Choroid plexus epithelial cell (primary cell): Measurements from ENCODE around the gene ROR2.

Experiments used
- DNase-seq: peaks from one replicate; pipeline ENCODE4 v3.0.0-alpha.2; 2010; ENCODE audit warnings: low read depth
- H3K4me3 ChIP-seq: 2 replicates; pipeline ENCODE4 v1.5.1; 2011; ENCODE audit warnings: low read depth, mild to moderate bottlenecking, control low read depth, low read length, moderate library complexity
- TF ChIP-seq, protein P1 (sequence below): conservative IDR thresholded peaks from 2 replicates; pipeline ENCODE4 v1.5.1; 2011; ENCODE audit warnings: low read depth, mild to moderate bottlenecking, control low read depth, inconsistent platforms, low read length, moderate library complexity

The ROR2 gene

DNA sequence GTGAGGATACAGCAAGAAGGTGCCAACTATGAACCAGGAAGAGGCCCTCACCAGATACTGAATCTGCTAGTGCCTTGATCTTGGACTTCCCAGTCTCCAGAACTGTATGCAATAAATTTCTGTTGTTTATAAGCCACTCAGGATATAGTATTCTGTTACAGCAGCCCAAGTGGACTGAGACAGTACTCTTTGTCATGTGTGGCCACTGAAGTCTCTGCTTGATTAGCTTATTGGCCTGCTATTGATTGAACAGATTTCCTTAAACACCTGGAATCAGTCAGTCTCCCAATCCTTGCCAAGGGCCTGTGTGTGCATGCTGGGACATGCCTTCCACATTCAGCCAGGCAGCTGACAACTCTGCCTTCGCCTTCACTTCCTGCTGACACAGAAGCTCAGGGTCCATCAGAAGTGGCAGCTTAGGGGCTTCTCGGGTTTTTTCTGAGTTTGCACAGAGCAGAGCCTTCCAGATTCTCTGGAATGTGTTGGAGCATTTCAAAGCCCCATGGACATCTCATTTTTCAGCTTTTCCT is 13.7 kb upstream of the ROR2 start:
- H3K4me3 ChIP-seq: no peak overlapping the region
- TF ChIP-seq, protein P1, sequence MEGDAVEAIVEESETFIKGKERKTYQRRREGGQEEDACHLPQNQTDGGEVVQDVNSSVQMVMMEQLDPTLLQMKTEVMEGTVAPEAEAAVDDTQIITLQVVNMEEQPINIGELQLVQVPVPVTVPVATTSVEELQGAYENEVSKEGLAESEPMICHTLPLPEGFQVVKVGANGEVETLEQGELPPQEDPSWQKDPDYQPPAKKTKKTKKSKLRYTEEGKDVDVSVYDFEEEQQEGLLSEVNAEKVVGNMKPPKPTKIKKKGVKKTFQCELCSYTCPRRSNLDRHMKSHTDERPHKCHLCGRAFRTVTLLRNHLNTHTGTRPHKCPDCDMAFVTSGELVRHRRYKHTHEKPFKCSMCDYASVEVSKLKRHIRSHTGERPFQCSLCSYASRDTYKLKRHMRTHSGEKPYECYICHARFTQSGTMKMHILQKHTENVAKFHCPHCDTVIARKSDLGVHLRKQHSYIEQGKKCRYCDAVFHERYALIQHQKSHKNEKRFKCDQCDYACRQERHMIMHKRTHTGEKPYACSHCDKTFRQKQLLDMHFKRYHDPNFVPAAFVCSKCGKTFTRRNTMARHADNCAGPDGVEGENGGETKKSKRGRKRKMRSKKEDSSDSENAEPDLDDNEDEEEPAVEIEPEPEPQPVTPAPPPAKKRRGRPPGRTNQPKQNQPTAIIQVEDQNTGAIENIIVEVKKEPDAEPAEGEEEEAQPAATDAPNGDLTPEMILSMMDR: no peak
- no peak for DNase-seq

DNA sequence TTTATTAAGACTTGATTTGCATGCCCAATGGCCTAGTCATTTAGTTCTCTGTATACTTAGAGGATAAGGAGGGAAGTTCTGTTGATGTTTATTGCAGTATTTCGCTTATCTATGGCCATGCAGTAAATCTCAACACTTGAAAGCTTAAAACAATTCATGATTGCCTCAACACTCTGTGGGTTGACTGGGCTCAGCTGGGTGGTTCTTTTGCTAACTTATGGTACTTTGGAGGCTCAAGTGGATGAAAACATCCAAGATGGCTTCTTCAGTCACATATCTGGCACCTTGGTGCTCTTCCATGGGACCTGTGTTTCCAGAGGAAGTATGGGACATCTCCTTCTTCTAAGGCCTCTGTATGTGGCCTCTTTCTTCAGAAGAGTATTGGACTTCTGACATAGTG is 10.3 kb upstream of the ROR2 start:
- no peak for DNase-seq
- H3K4me3 ChIP-seq: no peak overlapping the region
- TF ChIP-seq, protein P1: no peak

DNA sequence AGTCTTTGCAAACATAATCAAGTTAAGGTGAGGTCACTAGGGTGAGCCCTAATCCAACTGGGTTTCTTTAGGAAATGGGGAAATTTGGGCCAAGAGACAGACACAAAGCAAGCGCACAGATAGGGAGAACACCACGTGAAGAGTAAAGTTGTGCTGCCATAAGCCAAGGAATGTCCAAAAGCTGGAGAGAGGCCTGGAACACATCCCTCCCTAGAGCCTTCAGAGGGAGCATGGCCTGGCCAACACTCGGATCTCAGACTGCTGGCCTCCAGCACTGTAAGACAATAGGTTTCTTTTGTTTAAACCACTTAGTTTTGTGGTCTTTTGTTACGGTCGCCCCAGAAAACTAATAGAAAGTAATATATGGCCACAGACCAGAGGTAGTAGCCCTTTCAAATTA is 8.1 kb upstream of the ROR2 start:
- no peak for DNase-seq
- TF ChIP-seq, protein P1: no peak
- H3K4me3 ChIP-seq: no peak overlapping the region

DNA sequence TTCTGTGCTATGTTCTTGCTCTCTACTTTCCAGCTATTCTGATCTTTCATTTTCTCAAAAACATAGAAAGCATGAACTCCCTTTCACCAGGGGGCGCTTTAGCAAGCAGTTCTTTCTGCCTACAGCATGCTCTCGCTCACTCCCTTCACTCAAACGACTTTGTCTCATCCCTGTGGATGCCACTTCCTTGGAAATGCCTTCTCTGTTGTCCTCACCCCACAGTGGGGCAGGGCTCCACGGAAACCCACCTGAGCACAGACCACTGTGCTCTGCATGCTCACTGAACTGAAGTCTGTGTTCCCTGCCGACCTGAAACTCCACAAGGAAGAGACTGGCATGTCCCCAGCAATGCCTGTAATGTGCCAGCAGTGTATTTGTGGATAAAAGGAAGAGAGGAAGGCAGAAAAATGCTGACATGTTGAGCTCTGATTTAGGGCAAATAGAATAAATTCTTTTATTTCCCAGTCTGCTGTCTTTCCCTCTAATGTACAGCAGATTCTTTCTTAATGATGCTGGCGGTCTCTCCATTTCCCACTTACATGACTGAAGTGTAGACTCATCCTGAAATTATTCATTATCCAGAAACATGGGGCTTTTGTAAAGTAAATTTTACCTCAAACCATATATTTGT is 4.9 kb upstream of the ROR2 start:
- peak; percentile 85 for DNase-seq
- peak overlapping the region; percentile 48 for H3K4me3 ChIP-seq
- TF ChIP-seq, protein P1: peak; percentile 92

DNA sequence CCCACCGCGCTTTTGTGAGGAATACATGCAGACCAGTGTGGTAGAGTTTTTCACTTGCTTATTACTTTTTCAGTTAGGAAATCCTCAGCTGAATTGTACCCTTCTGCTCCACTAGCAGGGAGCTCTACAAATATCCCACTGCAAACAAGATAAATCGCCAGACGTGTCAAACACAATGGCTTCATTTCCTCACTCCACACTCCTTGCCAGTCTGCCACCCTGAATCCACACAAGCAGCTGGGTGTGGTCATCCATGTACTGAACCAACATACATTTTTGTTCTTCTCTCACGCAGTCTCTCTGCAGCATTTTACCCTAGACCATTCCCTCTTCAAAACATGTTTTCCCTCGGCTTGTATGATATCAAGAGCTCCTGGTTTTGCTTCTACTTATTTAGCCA is 3.7 kb upstream of the ROR2 start:
- H3K4me3 ChIP-seq: no peak overlapping the region
- DNase-seq: no peak
- TF ChIP-seq, protein P1: no peak

DNA sequence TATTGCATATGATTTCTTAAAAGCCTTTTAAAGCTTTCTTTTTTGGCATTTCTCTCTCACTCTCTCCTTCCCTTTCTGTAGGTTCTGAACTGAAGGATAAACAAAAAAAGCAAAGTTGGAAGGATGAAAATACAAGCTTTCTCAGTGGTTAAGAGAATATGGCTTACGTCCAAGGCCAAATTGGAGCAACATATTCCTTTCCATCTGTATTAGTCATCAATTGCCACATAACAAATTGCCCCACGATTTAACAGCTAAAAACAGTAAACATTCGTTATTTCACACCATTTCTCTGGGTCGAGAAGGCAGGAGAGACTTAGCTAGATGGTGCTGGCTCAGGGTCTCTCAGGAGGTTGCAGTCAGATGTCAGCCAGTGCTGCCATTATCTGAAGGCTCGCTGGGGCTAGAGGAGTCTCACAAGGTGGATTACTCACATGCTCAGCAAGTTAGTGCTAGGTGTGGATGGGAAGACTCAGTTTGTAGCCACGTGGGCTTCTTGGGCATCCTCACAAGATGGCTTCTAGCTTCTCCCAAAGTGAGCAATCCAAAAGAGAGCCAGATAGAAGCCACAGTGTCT is 2.0 kb upstream of the ROR2 start:
- H3K4me3 ChIP-seq: no peak overlapping the region
- DNase-seq: peak; percentile 80
- TF ChIP-seq, protein P1: no peak
